Choroid plexus epithelial cell (primary cell): ENCODE measurements around the gene CADM3.

Source experiments
- DNase-seq: peaks from one replicate; pipeline ENCODE4 v3.0.0-alpha.2; 2010; ENCODE audit warnings: low read depth
- H3K4me3 ChIP-seq: 2 replicates; pipeline ENCODE4 v1.5.1; 2011; ENCODE audit warnings: low read depth, mild to moderate bottlenecking, control low read depth, low read length, moderate library complexity
- CTCF ChIP-seq: conservative IDR thresholded peaks from 2 replicates; pipeline ENCODE4 v1.5.1; 2011; ENCODE audit warnings: low read depth, mild to moderate bottlenecking, control low read depth, inconsistent platforms, low read length, moderate library complexity

CADM3 gene

GRCh38 chr1:159162516-159163265, 8.7 kb upstream of the CADM3 start:
- DNase-seq = no peak
- no peak for TF ChIP-seq CTCF
- no peak overlapping the region for H3K4me3 ChIP-seq

GRCh38 chr1:159163614-159164228, 7.7 kb upstream of the CADM3 start:
- DNase-seq = no peak
- no peak overlapping the region for H3K4me3 ChIP-seq
- TF ChIP-seq CTCF = no peak

- TF ChIP-seq CTCF = no peak
- no peak for DNase-seq
- H3K4me3 ChIP-seq = no peak overlapping the region
Observed at GRCh38 chr1:159168043-159168442, 3.4 kb upstream of the CADM3 start.

GRCh38 chr1:159170639-159171038, 776 bp upstream of the CADM3 start:
- no peak for TF ChIP-seq CTCF
- DNase-seq = no peak
- H3K4me3 ChIP-seq = no peak overlapping the region

GRCh38 chr1:159171688-159172501, 480 bp downstream of the CADM3 start:
- no peak for DNase-seq
- no peak overlapping the region for H3K4me3 ChIP-seq
- no peak for TF ChIP-seq CTCF

- no peak overlapping the region for H3K4me3 ChIP-seq
- no peak for TF ChIP-seq CTCF
- no peak for DNase-seq
Observed at GRCh38 chr1:159172614-159173291, 1.3 kb downstream of the CADM3 start.
